ENCODE data around the gene AOC2.
"Not testable (repeated sequence)": the region's sequence is repeated elsewhere in the genome, so short reads cannot be mapped to it uniquely, and the experiment has no call there.

AOC2 gene

DNA sequence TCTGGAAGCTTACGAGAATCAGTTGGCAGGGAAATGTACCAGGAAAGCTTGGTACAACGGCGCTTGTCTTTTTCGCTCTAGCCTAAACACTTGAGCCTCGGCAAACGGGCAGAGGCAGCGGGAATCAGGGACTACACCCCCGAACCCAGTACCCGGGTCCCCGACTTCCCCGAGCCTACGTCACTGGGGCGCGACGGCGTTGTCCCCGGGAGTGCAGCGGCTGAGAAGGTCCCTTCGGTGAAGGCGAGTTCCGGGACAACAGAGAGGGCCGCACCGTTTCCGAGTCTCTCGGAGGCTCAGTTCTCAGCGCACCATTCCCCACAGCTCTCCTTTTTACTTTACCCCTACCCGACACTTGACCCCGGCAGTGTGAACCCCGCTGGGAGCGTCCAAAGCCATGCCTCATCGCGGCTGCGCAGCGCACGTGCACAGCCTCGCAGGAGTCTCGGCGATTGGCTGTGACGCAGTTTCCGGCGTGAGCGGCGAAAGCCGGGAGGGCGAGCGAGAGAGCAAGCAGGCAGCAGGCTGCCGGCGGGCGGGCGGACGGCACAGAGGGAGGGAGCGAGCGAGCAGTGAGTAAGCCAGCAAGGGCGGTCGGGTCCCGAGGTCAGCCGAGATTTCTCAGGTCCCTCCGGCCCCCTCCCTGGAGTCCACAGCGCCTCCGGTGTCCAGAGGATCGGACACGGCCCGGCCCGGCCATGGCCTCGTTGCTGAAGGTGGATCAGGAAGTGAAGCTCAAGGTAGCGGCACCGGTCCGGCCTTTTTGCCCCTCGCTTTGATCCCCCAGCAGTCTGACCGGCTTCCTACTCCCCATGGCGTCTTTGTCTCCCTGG lies 11.2 kb upstream of the AOC2 start, which contains the start of gene PSME3:
Gene PSME3 (plus strand): TSS at position 464 of the 833 bp plus-strand sequence. CDS start 235 bp downstream, at position 699.
- peak; percentile 86 for DNase-seq (ENCODE audit: low spot score)

DNA sequence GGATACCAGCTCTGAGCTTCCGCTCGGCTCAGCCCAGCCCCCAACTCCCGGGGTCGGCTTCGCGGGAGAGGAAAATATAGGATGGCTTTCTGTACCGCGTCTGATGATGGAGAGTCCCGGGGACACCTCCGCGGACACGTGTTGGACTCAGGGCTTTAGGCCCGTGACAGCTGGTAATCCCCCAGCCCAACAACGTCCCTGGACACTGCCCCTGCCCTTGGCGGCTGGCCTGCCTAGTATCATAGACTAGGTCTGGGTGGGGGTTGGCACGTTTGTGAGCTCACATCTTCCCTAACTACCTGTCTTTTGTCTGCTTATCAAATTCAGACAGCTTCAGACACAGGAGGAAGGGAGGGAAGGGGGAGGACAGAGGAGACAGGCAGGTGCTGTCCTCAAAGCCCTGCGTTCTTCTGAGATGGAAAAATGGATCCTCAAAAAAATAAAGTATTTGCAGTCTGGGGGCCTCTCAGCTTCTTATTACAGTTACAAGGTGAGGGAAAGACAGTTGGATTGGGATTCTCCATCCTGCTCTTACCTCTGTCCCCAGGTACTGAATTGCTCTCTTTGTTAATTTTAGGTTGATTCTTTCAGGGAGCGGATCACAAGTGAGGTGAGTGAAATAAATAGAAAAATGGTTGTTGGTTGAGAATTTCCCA lies 10.5 kb upstream of the AOC2 start:
- no peak for DNase-seq (ENCODE audit: low spot score)

DNA sequence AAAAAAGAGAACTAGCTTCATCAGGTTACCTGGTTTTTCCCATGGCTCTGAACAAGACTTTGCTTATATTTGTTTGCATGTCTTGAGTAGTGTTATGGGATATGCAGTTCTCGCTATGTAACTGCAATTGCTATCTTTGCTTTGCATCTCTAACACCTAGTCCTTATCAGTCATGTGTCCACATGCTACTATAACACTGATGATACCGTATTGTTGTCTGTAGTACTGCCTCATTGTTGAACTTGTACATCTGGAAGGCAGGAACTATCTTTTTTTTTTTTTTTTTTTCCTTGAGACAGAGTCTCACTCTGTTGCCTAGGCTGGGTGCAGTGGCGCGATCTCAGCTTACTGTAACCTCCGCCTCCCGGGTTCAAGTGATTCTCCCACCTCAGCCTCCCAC lies 8.6 kb upstream of the AOC2 start:
- DNase-seq (ENCODE audit: low spot score), result no peak

DNA sequence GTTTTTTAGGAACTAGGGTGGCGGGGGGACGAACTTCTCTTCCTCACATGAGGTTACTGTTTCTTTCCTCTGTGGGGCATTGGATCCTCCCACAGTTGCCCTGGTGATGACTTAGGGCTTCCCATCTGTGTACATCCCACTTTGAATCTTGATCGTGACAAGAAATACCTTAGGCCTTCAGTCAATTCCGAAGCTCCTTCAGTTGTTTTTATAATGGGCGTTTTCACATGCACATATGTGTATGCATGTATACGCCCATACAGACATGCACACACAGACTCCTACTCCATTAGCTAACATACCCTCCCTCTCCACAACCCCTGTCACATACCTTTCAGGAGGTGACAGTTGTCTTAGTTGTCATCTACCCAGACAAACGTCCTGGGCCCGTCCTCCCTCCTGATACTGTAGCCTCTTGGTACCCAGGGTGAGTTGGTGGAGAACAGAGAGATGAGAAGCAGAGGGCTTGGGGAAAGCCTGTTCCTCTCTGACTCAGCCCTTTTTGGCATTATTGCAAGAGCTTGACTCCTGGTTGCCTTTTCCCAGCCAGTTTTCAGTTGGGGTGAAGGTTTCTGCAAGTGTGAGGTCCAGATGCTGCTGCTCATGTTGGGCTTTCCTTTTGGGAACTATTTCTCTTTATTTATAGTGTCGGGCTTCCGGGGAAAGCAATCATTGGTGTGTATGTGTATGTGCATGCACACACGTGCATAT lies 2.2 kb upstream of the AOC2 start:
- DNase-seq (ENCODE audit: low spot score), result no peak

DNA sequence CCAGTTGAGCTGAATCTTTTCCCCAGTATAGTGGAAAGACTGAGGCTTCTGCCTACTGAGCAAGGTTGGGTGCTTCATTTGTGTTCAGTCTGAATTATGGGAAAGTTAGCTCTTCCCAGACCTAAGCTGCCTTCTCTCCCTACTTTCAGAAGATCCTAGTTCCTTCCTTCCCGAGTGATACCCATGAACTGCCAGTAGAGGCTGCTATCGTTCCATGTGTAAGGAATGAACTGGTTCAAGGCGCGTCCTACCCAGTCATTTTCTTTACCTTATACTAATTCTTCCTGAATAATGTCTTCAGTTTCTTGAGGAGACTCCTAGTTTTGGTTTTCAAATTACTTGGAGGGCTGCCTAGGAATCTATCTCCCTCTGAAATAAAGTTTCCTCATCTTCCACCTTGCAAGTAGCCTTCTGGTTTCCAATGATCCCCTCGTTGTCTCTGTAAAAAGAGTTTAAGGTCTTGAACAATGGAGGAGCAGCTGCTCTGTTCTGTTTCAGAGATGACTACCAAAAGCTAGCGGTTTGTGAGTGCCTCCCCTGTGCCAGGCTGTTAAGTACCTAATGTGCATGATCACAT lies 934 bp upstream of the AOC2 start:
- peak; percentile 33 for DNase-seq (ENCODE audit: low spot score)

DNA sequence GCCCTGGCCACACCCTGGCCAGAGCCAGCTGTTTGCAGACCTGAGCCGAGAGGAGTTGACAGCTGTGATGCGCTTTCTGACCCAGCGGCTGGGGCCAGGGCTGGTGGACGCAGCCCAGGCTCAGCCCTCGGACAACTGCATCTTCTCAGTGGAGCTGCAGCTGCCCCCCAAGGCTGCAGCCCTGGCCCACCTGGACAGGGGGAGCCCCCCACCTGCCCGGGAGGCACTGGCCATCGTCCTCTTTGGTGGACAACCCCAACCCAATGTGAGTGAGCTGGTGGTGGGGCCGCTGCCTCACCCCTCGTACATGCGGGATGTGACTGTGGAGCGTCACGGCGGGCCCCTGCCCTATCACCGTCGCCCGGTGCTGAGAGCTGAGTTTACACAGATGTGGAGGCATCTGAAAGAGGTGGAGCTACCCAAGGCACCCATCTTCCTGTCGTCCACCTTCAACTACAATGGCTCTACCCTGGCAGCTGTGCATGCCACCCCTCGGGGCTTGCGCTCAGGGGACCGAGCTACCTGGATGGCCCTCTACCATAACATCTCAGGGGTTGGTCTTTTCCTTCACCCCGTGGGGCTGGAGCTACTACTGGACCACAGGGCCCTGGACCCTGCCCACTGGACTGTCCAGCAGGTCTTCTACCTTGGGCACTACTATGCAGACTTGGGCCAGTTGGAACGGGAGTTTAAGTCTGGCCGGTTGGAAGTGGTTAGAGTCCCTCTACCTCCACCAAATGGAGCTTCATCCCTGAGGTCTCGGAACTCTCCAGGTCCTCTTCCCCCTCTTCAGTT lies 578 bp downstream of the AOC2 start:
- no peak for DNase-seq (ENCODE audit: low spot score)

DNA sequence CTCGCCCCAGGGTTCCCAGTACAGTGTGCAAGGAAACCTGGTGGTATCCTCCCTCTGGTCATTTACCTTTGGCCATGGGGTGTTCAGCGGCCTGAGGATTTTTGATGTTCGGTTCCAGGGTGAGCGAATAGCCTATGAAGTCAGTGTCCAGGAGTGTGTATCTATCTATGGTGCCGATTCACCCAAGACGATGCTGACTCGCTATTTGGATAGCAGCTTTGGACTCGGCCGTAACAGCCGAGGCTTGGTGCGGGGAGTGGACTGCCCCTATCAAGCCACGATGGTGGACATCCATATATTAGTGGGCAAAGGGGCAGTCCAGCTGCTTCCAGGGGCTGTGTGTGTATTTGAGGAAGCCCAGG lies 1.2 kb downstream of the AOC2 start:
- DNase-seq (ENCODE audit: low spot score), result no peak

DNA sequence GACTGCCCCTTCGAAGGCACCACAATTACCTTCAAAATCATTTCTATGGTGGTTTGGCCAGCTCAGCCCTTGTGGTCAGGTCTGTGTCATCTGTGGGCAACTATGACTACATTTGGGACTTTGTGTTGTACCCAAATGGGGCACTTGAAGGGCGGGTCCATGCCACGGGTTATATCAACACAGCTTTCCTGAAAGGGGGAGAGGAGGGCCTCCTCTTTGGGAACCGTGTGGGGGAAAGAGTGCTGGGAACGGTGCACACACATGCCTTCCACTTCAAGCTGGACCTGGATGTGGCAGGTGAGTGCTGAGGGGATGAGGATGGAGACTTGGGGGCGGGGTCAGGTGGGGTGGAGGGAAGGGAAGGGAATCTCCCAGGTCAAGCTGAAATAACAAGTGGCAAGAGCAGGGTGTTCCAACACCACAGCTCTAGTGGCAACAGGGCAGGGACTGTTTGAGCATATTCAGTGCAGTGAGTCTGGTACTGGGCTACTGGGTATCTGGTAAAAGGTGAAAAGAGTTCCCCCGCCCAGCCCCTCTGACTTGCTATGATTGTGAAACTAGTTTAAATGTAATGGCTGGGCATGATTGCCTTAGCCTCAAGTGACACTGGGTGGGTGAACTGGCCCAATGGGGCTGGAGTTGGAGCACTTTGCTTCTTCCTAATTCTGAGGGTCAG lies 1.7 kb downstream of the AOC2 start:
- no peak for DNase-seq (ENCODE audit: low spot score)

DNA sequence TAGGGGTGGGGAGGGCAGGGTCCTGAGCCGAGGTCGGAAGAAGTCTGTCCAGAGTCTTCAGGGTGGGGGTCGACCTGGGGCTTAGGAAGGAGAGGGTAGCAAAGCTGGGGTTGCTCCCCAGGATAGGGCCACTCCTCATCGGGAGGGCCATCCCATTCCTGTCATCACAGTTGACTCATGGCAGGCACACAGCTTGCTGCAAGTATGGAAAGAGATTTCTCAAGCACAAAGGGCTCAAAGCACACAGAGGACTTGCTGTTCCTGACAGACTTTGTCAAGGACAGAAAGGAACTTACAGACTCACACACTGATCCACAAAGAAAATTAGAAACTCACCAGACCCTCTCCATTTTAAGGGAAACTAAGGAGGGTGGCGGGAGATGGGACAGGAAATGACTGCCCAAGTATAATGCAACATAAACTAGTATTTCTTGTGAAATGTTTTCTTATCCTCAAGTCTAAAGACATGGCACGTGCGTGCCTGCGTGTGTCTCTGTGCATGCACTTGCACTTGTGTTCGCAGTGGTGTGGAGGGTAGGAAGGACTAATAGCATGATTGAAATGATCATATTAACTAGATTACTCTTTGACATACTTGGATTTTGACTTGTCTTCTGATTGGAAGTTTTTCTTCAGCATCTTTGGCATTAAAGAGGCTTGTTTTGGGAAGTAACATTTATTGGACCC lies 2.4 kb downstream of the AOC2 start:
- no peak for DNase-seq (ENCODE audit: low spot score)

DNA sequence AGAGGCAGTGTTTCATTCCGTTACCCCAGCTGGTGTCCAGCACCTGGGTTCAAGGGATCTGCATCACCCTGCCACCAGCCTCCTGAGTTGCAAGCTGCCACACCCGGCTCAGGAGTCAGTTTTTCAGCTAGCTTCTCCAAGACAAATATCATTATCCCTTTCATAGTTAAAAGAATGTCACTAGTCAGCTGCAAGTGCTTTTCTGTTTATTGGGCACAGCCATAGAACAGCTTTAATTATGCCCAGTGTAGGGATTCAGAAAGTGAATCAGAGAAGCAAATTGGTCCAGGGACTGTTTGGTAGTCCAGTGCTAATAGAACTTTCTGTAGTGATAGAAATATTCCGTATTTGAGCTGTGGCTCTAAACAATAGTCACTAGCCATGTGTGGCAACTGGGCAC lies 3.7 kb downstream of the AOC2 start:
- DNase-seq (ENCODE audit: low spot score), result no peak

DNA sequence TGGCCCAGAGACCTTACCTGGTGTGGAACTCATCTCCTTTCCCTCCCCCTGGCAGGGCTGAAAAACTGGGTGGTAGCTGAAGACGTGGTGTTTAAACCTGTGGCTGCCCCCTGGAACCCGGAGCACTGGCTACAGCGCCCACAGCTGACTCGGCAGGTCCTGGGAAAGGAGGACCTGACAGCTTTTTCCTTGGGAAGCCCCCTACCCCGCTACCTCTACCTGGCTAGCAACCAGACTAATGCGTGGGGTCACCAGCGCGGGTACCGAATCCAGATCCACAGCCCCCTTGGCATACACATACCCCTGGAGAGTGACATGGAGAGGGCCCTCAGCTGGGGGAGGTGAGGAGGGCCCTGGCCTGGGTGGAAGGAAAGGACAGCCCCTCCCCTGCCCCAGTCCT lies 4.7 kb downstream of the AOC2 start:
- DNase-seq (ENCODE audit: low spot score), result no peak

DNA sequence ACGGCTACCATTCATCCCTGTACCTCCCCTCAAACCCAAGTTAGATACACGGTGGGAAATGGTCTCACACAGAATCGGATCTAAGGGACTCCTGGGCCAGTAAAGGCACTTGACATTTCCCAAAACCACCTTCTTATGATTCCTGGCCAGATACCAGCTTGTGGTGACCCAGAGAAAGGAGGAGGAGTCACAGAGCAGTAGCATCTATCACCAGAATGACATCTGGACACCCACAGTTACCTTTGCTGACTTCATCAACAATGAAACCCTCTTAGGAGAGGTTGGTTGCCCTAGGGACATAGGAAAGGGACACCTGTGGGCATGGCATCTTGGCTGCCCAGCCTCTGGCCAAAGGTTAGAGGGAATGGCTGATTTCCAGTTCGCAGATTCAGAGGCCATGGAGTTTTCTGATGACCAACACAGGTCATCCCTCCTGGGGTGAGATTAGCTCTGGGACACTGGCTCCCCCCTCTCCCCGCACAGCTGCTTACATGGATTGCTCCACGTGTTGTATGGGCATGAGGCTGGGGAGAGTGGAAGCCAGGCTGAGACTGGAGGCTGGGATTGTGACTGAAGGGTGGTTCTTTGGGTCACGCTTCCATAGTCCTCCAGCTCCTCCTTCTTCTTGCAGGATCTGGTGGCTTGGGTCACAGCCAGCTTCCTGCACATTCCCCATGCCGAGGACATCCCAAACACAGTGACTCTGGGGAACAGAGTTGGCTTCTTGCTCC lies 5.2 kb downstream of the AOC2 start:
- DNase-seq (ENCODE audit: low spot score), result no peak

DNA sequence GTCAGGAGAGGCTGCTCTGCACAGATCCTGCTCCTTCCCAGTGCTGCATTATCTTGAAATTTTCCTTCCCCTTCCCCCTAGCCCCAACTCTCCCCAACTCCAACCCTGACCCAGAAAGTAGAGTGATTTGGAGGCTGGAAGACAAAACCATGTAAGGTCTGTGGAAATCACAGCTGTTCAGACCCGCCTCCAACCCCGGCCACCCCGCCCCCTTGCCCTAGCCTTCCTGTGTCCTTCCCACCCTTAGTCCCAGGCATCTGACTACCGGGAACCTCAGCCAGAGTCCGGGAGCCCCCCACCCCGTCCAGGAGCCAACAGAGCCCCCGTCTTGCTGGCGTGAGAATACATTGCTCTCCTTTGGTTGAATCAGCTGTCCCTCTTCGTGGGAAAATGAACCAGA lies 6.6 kb downstream of the AOC2 start, which contains the start of gene AOC3:
Gene AOC3 (plus strand): TSS at position 246 of the 400 bp plus-strand sequence. CDS start 145 bp downstream, at position 391.
- DNase-seq (ENCODE audit: low spot score), result no peak

DNA sequence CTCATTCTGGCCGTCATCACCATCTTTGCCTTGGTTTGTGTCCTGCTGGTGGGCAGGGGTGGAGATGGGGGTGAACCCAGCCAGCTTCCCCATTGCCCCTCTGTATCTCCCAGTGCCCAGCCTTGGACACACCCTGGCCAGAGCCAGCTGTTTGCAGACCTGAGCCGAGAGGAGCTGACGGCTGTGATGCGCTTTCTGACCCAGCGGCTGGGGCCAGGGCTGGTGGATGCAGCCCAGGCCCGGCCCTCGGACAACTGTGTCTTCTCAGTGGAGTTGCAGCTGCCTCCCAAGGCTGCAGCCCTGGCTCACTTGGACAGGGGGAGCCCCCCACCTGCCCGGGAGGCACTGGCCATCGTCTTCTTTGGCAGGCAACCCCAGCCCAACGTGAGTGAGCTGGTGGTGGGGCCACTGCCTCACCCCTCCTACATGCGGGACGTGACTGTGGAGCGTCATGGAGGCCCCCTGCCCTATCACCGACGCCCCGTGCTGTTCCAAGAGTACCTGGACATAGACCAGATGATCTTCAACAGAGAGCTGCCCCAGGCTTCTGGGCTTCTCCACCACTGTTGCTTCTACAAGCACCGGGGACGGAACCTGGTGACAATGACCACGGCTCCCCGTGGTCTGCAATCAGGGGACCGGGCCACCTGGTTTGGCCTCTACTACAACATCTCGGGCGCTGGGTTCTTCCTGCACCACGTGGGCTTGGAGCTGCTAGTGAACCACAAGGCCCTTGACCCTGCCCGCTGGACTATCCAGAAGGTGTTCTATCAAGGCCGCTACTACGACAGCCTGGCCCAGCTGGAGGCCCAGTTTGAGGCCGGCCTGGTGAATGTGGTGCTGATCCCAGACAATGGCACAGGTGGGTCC lies 7.2 kb downstream of the AOC2 start:
- not testable (repeated sequence) for DNase-seq (ENCODE audit: low spot score)

DNA sequence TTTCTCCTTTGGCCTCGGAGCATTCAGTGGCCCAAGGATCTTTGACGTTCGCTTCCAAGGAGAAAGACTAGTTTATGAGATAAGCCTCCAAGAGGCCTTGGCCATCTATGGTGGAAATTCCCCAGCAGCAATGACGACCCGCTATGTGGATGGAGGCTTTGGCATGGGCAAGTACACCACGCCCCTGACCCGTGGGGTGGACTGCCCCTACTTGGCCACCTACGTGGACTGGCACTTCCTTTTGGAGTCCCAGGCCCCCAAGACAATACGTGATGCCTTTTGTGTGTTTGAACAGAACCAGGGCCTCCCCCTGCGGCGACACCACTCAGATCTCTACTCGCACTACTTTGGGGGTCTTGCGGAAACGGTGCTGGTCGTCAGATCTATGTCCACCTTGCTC lies 8.0 kb downstream of the AOC2 start:
- no peak for DNase-seq (ENCODE audit: low spot score)

DNA sequence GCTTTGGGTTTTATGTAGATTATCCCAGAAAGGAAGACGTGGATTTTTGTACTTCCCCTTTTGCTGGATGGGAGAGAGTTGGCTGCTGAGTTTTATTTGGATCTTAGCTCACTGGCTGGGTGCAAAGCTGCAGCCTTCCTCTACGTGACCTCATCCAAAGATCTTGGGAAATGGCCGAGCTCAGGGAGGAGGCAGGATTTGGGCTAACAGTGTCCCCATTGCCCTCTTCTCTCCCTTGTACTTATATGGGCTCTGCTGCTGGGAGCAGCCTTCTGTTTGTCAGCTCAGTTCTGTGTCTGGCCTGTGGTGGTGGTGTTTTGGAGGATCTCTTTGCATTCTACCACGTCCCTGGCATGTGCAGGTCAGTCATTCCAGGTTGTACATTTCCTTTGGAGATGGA lies 8.6 kb downstream of the AOC2 start:
- DNase-seq (ENCODE audit: low spot score), result no peak

DNA sequence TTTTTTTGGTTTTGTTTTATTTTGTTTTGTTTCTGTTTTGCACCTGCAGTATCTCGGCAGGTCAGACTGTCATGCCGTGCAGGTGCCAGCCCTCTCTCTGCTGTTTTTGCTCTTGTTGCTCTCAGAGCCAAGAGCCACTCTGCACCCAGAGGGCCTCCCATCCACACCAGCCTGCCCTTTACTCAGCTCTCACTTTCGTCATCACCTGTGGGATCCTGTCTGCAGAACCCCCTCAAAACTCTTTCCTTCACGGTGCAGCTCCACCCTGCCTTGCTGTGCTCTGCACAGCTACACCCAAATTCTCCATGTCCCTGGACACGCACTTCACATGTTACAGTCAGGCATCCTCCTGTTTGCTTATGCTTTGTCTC lies 9.2 kb downstream of the AOC2 start:
- no peak for DNase-seq (ENCODE audit: low spot score)

DNA sequence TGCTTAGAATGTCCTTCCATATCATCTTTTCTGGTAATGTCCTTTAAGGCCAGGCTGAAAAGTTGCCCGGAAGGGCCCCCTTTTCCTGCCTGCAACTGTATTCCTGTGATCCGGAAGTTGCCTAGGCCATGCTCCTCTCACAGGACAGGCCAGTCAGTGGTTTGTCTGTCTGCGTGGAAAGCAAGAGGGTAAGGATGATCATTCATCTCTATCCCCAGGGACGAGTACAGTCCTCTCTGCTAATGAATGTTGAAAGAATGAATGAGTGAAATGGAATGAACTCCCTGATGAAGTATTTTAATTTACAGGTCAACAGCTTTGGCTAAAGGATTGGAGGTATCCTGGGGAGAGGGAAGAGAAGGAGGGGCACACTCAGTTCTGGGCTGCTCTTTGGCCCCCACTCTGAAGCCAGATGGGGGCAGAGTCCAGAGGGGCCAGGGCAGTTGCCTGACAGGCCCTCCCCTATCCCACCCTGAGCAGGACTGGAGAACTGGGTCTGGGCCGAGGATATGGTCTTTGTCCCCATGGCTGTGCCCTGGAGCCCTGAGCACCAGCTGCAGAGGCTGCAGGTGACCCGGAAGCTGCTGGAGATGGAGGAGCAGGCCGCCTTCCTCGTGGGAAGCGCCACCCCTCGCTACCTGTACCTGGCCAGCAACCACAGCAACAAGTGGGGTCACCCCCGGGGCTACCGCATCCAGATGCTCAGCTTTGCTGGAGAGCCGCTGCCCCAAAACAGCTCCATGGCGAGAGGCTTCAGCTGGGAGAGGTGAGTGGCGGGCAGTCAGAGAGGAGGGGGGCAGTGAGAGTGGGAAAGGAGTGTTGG lies 9.8 kb downstream of the AOC2 start:
- DNase-seq (ENCODE audit: low spot score), result no peak
